Muscle of arm (tissue), 12 donors: ENCODE measurements around the gene ST3GAL3. TPM values are rescaled to one million over a fixed set of nuclear protein-coding genes. Genes with fewer than 3 reads are reported as not detected.
A peak's percentile ranks its signal among the peaks of the same experiment; 100 is the strongest.

Source experiments
- DNase-seq: peaks from one replicate; pipeline ENCODE4 v3.0.0-alpha.2; 2013
- polyA plus RNA-seq, 12 donors: library from polyadenylated mRNA; unstranded; fragments of 120-200 nt; gene quantifications; one replicate each; pipeline ENCODE4 v1.2.1, GENCODE V29; 2013; ENCODE audit not compliant: insufficient read length in 12 of 12

Gene ST3GAL3
- polyA plus RNA-seq, 12 donors = 27.0 to 49.2 (median 34.1) TPM; not detected in 1

- DNase-seq = no peak
These were observed 251.3 kb downstream of the ST3GAL3 start for GRCh38 chr1:43958351-43959255.

- DNase-seq = no peak
These were observed 253.5 kb downstream of the ST3GAL3 start for GRCh38 chr1:43960798-43961197.

DNA sequence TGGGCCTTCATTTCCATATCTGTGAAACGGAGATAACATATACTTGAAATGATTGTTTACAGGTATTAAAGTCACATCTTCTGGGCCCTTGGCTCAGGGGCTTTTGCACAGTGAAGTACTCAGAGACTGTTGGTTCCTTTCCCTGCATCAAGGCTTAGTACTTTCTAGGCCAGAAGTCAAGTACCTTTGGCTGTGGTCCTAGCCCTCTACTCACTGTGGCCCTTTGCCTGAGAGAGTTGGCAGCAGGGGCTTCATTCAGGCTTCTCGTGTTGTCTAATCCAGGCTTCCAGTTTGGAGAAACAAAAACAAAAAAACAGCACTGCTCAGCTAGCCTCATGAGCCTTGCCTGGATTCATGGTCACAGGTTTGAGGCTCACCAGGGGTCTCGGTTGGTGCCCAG is 254.4 kb downstream of the ST3GAL3 start:
- DNase-seq = no peak

DNA sequence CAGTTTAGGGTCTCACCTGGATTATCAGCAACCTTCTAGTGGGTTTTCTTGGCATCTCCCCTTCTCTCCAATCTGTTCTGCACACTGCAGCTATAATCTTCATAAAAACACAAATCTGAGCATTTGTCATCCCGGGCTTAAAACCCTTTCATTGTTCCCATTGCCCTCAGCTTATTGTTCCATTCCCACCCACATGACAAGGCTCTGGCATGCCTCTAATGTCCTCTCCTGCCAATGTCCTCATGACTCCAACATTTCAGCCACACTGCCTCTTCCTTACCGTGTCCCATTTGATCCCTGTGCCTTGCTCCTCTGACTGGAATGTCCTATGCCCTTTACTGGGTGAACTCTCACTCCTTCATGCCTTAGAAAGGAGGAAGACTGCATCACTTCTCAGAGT is 255.0 kb downstream of the ST3GAL3 start:
- no peak for DNase-seq

GRCh38 chr1:43963006-43963405 is 255.7 kb downstream of the ST3GAL3 start:
- DNase-seq = no peak

- DNase-seq = no peak
These were observed 256.6 kb downstream of the ST3GAL3 start for GRCh38 chr1:43963890-43964289.

- no peak for DNase-seq
These were observed 258.0 kb downstream of the ST3GAL3 start for GRCh38 chr1:43965316-43965715.

GRCh38 chr1:43968348-43968948 is 261.1 kb downstream of the ST3GAL3 start:
- DNase-seq = no peak

GRCh38 chr1:43969416-43969745 is 262.0 kb downstream of the ST3GAL3 start:
- DNase-seq = no peak

- peak; percentile 97 for DNase-seq
These were observed 262.6 kb downstream of the ST3GAL3 start, which contains the start of gene DPH2 for GRCh38 chr1:43969746-43970466. TSS of gene DPH2 (plus strand) at chr1:43970010. CDS start at chr1:43970176, 166 bp downstream.

DNA sequence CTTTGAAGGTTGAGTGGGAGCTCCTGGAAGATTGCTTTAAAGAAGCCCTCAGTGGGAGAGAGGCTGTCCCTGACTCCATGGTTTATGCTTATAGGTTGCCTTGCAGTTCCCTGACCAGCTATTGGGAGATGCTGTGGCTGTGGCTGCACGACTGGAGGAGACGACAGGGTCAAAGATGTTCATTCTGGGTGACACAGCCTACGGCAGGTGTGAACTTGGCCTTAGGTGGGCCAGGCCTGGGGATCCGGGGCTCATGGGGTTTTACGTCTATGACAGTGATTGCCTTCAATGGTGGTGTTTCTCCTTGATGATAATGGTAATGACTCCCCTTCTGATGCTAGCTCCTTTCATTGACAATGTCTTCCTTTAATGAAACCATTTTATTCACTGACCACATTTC is 263.2 kb downstream of the ST3GAL3 start:
- DNase-seq = no peak

DNA sequence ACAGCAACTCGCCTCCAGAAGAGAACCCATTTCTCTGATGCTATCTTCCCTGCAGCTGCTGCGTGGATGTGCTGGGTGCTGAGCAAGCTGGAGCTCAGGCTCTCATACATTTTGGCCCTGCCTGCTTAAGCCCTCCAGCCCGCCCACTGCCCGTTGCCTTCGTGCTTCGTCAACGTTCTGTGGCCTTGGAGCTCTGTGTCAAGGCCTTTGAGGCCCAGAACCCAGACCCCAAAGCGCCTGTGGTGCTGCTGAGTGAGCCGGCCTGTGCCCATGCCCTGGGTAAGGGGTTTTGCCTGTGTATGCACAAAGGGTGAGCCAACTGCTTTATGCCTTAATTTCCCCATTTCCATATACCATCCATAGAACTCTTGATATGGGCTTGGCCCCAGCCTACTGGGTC is 263.6 kb downstream of the ST3GAL3 start:
- no peak for DNase-seq

DNA sequence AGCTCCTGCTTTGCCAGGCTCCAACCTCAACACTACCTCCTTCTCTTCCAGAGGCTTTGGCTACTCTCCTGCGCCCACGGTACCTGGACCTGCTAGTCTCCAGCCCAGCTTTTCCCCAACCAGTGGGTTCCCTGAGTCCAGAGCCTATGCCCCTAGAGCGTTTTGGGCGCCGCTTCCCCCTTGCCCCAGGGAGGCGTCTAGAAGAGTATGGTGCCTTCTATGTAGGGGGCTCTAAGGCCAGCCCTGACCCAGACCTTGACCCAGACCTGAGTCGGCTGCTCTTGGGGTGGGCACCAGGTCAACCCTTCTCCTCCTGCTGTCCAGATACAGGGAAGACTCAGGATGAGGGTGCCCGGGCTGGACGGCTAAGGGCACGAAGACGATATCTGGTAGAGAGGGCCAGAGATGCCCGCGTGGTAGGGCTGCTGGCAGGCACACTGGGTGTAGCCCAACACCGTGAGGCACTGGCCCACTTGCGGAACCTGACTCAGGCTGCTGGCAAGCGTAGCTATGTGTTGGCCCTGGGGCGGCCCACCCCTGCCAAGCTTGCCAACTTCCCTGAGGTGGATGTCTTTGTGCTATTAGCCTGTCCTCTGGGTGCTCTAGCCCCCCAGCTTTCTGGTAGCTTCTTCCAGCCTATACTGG is 264.1 kb downstream of the ST3GAL3 start:
- DNase-seq = no peak

GRCh38 chr1:43973981-43974442 is 266.7 kb downstream of the ST3GAL3 start:
- no peak for DNase-seq

DNA sequence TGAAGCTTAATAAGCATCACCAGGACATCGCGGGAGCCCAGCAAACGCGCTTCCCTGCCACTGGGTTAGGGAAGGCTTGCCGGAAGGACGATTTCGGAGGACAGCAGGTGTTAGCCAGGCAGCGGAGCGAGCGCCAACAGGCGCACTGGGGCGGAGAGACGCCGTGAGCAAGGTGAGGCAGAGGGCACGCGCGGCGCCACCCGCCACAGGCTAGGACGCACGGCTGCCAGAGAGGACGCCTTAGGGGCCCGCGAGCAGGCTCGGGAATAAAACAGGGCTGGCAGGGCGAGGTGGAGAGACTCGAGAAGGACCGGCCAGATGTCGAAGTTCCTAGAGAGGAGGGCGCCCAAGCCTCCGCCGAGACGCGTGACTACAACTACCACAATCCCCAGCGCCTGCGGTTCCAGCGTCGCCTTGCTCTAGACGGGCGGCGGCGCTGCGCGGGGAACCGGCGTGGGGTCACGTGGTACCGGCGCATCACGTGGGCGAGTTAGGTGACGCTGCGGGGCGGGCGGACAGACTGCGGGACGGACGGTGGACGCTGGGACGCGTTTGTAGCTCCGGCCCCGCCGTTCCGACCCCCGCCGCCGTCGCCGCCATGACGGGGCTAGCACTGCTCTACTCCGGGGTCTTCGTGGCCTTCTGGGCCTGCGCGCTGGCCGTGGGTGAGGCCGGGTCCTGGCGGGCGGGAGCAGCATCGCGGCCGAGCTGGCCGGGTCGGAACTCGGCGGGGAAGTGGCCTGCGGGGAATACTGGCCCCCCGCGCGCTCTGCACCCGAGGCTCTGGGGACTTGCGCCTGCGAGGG is 267.3 kb downstream of the ST3GAL3 start, which contains the start of gene ATP6V0B:
TSS of gene ATP6V0B (plus strand) at position 518 of the 806 bp plus-strand sequence. CDS start at position 599, 81 bp downstream.
- DNase-seq = peak; percentile 94

DNA sequence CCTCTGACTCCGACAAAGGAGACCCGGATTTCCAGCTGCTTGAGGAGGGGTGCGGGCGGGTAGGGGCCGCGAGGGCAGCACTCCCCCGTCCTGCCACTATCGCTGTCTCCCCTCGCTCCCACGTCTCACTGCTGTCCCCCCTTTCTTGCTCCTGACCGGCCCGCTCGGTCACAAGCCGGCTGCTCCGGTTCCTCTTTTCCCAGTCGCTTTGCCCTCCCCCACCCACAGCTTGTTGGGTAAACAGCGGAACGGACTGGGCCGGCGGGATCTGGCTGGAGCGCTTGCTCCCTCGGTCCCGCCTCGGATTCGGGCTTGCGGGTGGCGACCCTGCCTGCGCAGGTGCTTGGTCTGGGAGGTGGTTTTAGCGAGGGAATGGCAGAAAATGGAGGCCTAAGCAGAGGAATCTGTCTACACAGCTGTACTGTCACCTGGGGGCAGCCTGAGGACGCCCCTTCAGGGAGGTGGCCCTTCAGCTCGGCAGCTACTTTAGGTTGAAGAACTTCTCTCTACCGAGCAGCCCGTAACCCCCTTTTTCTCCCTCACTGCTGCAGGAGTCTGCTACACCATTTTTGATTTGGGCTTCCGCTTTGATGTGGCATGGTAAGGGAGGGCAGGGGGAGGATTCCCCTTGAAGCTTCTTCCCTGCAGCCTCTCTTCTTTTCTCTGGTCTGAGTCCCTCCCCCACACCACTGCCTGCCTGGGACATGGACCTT is 268.1 kb downstream of the ST3GAL3 start:
- no peak for DNase-seq

DNA sequence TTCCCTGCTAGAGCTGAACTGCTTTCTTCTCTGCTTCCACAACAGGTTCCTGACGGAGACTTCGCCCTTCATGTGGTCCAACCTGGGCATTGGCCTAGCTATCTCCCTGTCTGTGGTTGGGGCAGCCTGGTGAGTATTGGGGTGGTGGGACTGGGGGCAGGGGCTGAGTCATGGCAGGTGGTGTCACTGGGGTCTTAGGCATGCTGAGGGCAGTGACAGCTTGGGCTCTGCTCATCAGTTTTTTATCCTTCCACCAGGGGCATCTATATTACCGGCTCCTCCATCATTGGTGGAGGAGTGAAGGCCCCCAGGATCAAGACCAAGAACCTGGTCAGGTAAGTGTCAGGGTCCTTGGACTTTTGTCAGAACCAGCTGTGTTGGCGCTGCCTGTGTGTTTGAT is 268.7 kb downstream of the ST3GAL3 start:
- no peak for DNase-seq

DNA sequence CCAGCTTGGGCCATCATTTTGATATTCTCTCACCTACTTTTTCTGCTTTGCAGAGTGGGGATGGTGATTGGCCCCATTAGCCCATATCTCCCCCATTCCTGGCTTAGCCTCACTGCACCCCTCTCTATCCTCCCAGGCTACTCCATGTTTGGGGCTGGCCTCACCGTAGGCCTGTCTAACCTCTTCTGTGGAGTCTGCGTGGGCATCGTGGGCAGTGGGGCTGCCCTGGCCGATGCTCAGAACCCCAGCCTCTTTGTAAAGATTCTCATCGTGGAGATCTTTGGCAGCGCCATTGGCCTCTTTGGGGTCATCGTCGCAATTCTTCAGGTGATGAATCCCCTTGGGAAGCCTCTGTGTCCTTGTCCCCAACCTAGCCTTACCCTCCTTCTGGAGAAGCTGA is 269.6 kb downstream of the ST3GAL3 start:
- DNase-seq = no peak

GRCh38 chr1:43977376-43978263 is 270.3 kb downstream of the ST3GAL3 start:
- DNase-seq = no peak

GRCh38 chr1:43978264-43978550 is 270.9 kb downstream of the ST3GAL3 start:
- DNase-seq = no peak
